Transverse colon (tissue), 4 donors: ENCODE results near the gene RIMBP2. TPM values are rescaled to one million over a fixed set of nuclear protein-coding genes. Genes with fewer than 3 reads are reported as not detected.

Experiments
- DNase-seq: peaks from one replicate; pipeline ENCODE4 v3.0.0-alpha.2; 2019
- H3K27ac ChIP-seq, 4 donors: fragments of 200-600 bp; sonication (generic); 2 replicates each; pipeline ENCODE4 v1.5.1; 2016 to 2018; ENCODE audit warnings: inconsistent platforms in 4 of 4
- H3K27me3 ChIP-seq: fragments of 200-600 bp; sonication (generic); 2 replicates; pipeline ENCODE4 v1.5.1; 2017; ENCODE audit warnings: inconsistent platforms
- H3K36me3 ChIP-seq, 4 donors: fragments of 200-600 bp; sonication (generic); 2 replicates each; pipeline ENCODE4 v1.5.1; 2017 to 2019; ENCODE audit warnings: inconsistent platforms in 4 of 4
- H3K4me1 ChIP-seq, 4 donors: fragments of 200-600 bp; sonication (generic); 2 replicates each; pipeline ENCODE4 v1.5.1; 2017 to 2020; ENCODE audit warnings: inconsistent platforms in 4 of 4
- H3K4me3 ChIP-seq, 4 donors: fragments of 200-600 bp; sonication (generic); 1 replicate in 1 of 4; 2 replicates in 3 of 4; pipeline versions ENCODE4 v1.5.1 to v1.6.1; 2017 to 2019; ENCODE audit warnings: inconsistent platforms in 4 of 4
- H3K9me3 ChIP-seq, 2 donors: fragments of 200-600 bp; sonication (generic); 2 replicates each; pipeline ENCODE4 v1.5.1; 2017 to 2019; ENCODE audit warnings: inconsistent platforms in 2 of 2
- EP300 ChIP-seq: sonication (generic); formaldehyde crosslinking; IDR thresholded peaks from one replicate; pipeline ENCODE4 v1.6.1; 2017; ENCODE audit warnings: antibody characterized with exemption, low read depth
- POLR2A ChIP-seq: fragments of 450-650 bp; IDR thresholded peaks from one replicate; pipeline ENCODE4 v1.6.1; 2016; ENCODE audit warnings: antibody characterized with exemption, mild to moderate bottlenecking, moderate library complexity
- POLR2AphosphoS5 ChIP-seq, 3 donors: sonication (generic); formaldehyde crosslinking; IDR thresholded peaks; one replicate each; pipeline ENCODE4 v1.6.1; 2016; ENCODE audit warnings: antibody characterized with exemption in 3 of 3
- WGBS, 2 donors: methylation state at CpG; one replicate each; pipeline ENCODE4 v1.1.5; 2018; ENCODE audit warnings: low coverage in 1 of 2; 5-methylcytosine and 5-hydroxymethylcytosine counted together
- in situ Hi-C, 4 donors: fragments of 200-750 bp; cut with MboI; loops; one replicate each; pipeline versions ENCODE4 v1.15.0 to v1.15.1; 2017; ENCODE audit warnings: low sequenced_read_pairs in 3 of 4, low pct_ligation_motif_present in 1 of 4, low pct_unique_long_range_greater_than_20kb in 1 of 4
- intact Hi-C: fragments of 100-400 bp; cut with DNase I; formaldehyde crosslinking; loops from one replicate; pipeline ENCODE4 v1.15.1; 2023; ENCODE audit warnings: low total_unique reads
- total RNA-seq, 4 donors: library from RNA; depleted of rRNA; stranded (reverse); fragments of >200 nt; gene quantifications; one replicate each; pipeline ENCODE4 v1.1.0, GENCODE V29; 2016
- TF ChIP-seq, protein P1 (sequence below), 5 experiments: fragments of 200-600 bp in 3 of 5; fragments of 450-650 bp in 2 of 5; sonication (generic) in 3 of 5; IDR thresholded peaks; 1 replicate in 2 of 5; 2 replicates in 3 of 5; pipeline ENCODE4 v1.5.1; 2016 to 2017; ENCODE audit warnings: antibody characterized with exemption in 5 of 5, inconsistent platforms in 3 of 5, mild to moderate bottlenecking in 2 of 5, moderate library complexity in 1 of 5

RIMBP2 gene
- total RNA-seq, 4 donors from 2014 or later, result 2.9 to 17.3 (median 4.3) TPM

DNA sequence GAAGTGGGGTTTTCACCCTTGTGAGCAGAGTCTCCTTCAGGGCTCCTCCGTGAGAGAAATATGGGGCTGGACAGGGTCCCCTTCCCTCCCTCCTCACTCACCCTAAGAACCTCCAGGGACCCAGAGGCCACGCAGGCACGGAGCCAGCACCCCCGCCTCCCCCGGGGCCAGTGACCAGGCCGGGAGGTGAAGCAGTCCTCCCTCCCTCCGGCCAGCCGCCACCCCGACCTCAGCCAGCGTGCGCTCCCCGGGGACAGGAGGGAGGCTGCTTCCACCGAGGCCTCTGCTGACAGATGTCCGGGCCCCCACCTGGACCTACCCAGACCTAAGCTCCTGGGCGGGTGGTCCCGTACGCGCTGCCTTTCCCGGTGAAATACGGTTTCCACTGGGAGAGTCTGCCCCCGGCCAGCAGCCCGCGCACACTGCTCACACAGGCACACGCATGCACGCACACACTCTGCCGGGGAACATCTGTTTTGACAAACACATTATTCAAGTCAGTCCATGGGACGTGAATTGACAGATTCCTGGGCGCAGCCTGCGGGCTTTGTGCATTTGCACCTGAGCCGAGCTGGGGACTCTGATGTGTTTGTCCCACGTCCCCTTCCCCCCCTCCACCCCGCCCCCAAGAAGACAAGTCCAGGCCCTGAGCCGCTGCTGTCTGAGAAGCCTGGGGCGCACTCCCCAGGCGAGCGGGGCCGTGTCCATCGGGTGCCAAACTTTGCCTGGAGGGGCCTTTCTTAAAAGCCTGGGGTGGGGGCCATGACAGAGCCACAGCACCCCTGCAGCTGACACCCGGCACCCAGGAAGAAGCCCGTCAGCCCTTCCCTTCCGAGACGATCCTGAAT, 725 bp downstream of the RIMBP2 start:
- DNase-seq, result no peak
- 1% methylated on average over 28 of the region's 42 CpGs; no CpG with 5 or more reads in 1 of the 2 donors for WGBS, 2 donors
- Histone ChIP-seq H3K27me3 (peaks cover 51% of the 10 kb centered on the region), H3K36me3 (no peaks in the 10 kb centered on the region), H3K4me1 (peaks cover 0 to 22% (median 8%) of the 10 kb centered on the region in 4 donors), H3K4me3 (peak overlapping the region in 2 of 4 donors; percentile 17 to 39), H3K27ac (no peak overlapping the region), H3K9me3 (no peaks in the 10 kb centered on the region)
- TF ChIP-seq, protein P1, sequence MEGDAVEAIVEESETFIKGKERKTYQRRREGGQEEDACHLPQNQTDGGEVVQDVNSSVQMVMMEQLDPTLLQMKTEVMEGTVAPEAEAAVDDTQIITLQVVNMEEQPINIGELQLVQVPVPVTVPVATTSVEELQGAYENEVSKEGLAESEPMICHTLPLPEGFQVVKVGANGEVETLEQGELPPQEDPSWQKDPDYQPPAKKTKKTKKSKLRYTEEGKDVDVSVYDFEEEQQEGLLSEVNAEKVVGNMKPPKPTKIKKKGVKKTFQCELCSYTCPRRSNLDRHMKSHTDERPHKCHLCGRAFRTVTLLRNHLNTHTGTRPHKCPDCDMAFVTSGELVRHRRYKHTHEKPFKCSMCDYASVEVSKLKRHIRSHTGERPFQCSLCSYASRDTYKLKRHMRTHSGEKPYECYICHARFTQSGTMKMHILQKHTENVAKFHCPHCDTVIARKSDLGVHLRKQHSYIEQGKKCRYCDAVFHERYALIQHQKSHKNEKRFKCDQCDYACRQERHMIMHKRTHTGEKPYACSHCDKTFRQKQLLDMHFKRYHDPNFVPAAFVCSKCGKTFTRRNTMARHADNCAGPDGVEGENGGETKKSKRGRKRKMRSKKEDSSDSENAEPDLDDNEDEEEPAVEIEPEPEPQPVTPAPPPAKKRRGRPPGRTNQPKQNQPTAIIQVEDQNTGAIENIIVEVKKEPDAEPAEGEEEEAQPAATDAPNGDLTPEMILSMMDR (IDR thresholded peaks at IDR 0.05), result no peak
- TF ChIP-seq POLR2AphosphoS5 (IDR thresholded peaks at IDR 0.05), result no peak
- in situ Hi-C loops, result no loop called here
- intact Hi-C loops, result no loop called here

DNA sequence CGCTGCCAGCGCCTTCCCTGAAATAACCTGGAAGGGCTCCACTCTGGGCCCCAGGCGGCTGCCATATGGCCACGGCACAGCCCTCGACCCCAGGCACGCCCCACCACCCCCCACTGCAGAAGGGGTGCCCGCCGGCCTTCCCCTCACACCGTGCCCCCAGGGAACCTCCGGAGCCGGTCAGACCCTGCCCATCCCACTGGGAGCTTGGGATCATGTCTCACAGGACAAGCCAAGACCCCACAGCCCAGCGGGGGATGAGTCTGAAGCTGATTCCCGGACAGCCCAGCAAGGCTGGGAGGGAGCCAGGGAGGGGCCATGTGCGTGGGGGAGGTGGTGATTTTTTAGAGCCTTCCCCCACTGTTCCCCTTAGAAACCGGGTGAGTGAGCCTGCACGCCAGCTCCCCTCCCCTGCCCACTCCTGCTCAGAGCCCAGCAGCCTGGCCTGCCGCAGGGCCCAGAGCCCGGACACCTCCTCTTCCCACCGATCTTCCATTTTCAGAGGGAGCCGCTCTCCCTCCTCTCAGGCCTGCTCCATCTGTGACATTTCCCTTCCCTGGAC, 1.4 kb downstream of the RIMBP2 start:
- Histone ChIP-seq H3K27me3 (peaks cover 51% of the 10 kb centered on the region), H3K4me1 (peaks cover 0 to 22% (median 8%) of the 10 kb centered on the region in 4 donors), H3K9me3 (no peaks in the 10 kb centered on the region), H3K27ac (no peak overlapping the region), H3K4me3 (peak overlapping the region in 3 of 4 donors; percentile 3 to 39 (median 17)), H3K36me3 (no peaks in the 10 kb centered on the region)
- in situ Hi-C loops (no loop called here), intact Hi-C loops (no loop called here)
- 0 to 8% methylated on average over 2 to 12 of the region's 20 CpGs for WGBS, 2 donors
- DNase-seq, result no peak
- TF ChIP-seq EP300, result no peak
- TF ChIP-seq POLR2A, result no peak
- TF ChIP-seq, protein P1 (IDR thresholded peaks at IDR 0.05), result no peak
- no peak for TF ChIP-seq POLR2AphosphoS5 (IDR thresholded peaks at IDR 0.05)

DNA sequence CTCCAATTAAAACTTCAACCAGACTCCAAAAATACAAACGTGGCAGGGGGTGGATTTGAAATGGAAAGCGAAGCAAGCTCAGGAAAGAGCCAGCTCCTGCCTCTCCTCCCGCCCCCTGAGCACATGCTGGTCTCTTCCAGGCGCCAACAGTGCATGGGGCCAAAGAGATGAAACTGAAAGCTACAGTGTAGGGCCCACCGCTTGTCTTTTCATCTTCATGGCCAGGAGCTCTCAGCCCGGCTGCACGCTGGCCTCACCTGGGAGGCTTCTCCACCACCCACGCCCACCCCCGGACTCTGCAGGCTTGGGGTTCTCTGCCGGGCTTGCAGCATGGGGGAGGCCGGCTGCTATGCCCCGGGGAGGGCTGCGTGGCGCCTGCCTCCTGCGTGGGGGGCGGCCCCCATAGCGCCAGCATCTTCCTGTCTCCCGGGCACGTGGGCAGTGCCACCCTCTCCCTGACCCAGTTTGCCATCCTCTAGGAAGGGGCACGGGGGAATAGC, 2.0 kb downstream of the RIMBP2 start:
- peaks cover 0 to 22% (median 8%) of the 10 kb centered on the region in 4 donors for H3K4me1 ChIP-seq
- DNase-seq, result no peak
- H3K36me3 ChIP-seq, result no peaks in the 10 kb centered on the region
- no peaks in the 10 kb centered on the region for H3K9me3 ChIP-seq
- peak overlapping the region in 3 of 4 donors; percentile 3 to 39 (median 17) for H3K4me3 ChIP-seq
- peaks cover 51% of the 10 kb centered on the region for H3K27me3 ChIP-seq
- in situ Hi-C loops (no loop called here), intact Hi-C loops (no loop called here)
- no peak for TF ChIP-seq POLR2A
- no peak for TF ChIP-seq POLR2AphosphoS5 (IDR thresholded peaks at IDR 0.05)
- no peak for TF ChIP-seq EP300
- no peak overlapping the region for H3K27ac ChIP-seq
- WGBS, 2 donors, result 11% methylated on average over 13 of the region's 20 CpGs; no CpG with 5 or more reads in 1 of the 2 donors

DNA sequence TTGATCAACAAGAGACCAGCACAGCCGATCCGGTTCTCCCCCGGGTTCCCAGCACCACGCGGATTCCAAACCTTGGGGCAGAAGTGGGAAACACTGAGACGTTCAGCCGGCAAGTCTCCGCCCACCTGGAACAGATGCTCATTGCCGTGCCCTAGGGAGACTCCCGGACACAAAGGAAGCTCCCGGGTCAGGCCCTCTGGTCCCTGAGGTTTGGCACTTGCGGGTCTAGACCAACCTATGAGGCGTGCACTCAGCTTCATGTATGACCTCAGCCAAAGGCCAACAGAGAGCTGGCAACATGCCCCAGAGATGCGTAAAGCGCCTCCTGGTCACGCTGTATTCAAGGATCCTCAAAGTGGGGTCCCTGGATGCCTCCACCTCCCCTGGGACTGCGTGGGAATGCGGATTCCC, 2.5 kb downstream of the RIMBP2 start:
- no peaks in the 10 kb centered on the region for H3K36me3 ChIP-seq
- 22% methylated on average over 18 of the region's 18 CpGs; no CpG with 5 or more reads in 1 of the 2 donors for WGBS, 2 donors
- TF ChIP-seq, protein P1 (IDR thresholded peaks at IDR 0.05), result no peak
- TF ChIP-seq EP300 (no peak), POLR2AphosphoS5 (IDR thresholded peaks at IDR 0.05) (no peak), POLR2A (no peak)
- H3K4me1 ChIP-seq, result peaks cover 0 to 22% (median 8%) of the 10 kb centered on the region in 4 donors
- H3K27me3 ChIP-seq, result peaks cover 51% of the 10 kb centered on the region
- in situ Hi-C loops, result no loop called here
- no peaks in the 10 kb centered on the region for H3K9me3 ChIP-seq
- H3K27ac ChIP-seq, result no peak overlapping the region
- DNase-seq, result no peak
- intact Hi-C loops, result no loop called here
- peak overlapping the region in 1 of 4 donors; percentile 39 for H3K4me3 ChIP-seq
